PFSK-1 (cell line): ENCODE data around the gene ADM.

Experiments
- POLR2AphosphoS5 ChIP-seq: IDR thresholded peaks from 2 replicates; pipeline ENCODE4 v1.6.1; 2012; ENCODE audit warnings: low read depth, mild to moderate bottlenecking, control low read depth, low read length, moderate library complexity
- TAF1 ChIP-seq: IDR thresholded peaks from 2 replicates; pipeline ENCODE4 v1.6.1; 2012; ENCODE audit warnings: low read length, control low read depth, borderline replicate concordance; ENCODE audit not compliant: insufficient read depth

GRCh38 chr11:10338287-10338686 lies 33.4 kb downstream of the ADM start:
- TF ChIP-seq POLR2AphosphoS5 (no peak), TAF1 (no peak)
